ENCODE measurements around the gene GTF2IRD1. TPM values are rescaled to one million over a fixed set of nuclear protein-coding genes. Genes with fewer than 3 reads are reported as not detected.
"Not testable (repeated sequence)": the region's sequence is repeated elsewhere in the genome, so short reads cannot be mapped to it uniquely, and the experiment has no call there.

GTF2IRD1 gene
- total RNA-seq, 5 donors from 2014 or later (not counting 1 experiment from before 2014, with no cell fraction given): 1.2 to 6.9 (median 3.3) TPM

- no peak for ATAC-seq (replicated peaks in 1 of 4)
- H3K27ac Mint-ChIP-seq: no peak overlapping the region
- no peak overlapping the region for H3K4me3 Mint-ChIP-seq
- Histone ChIP-seq H3K4me3 (ENCODE audit: control insufficient read depth in 1 of 2, extremely low read depth in 1 of 2, low read length in 1 of 2) (no peak overlapping the region), H3K36me3 (ENCODE audit: control insufficient read depth in 2 of 2, extremely low read depth in 1 of 2, insufficient read depth in 1 of 2, low read length in 1 of 2) (no peaks in the 10 kb centered on the region), H3K27ac (ENCODE audit: low read length) (no peak overlapping the region), H3K4me1 (ENCODE audit: control insufficient read depth in 1 of 2, extremely low read depth in 1 of 2, insufficient read depth in 2 of 2, low read length in 2 of 2) (no peaks in the 10 kb centered on the region), H3K27me3 (replicated peaks in 1 of 2; ENCODE audit: control insufficient read depth in 2 of 2, extremely low read depth in 1 of 2, insufficient read depth in 2 of 2, low read length in 1 of 2) (peaks cover 0 to 7% of the 10 kb centered on the region in 2 experiments), H3K9me3 (no peaks in the 10 kb centered on the region)
- ChIA-PET CTCF (interaction anchor here in 1 of 2 donors (0.6 kb wide), 1 partner anchor 12 kb away, joined by 3 read pairs; no protein-coding TSS in a partner anchor), POLR2A (no interaction called here)
- no peaks in the 10 kb centered on the region for H3K4me1 Mint-ChIP-seq
- no peaks in the 10 kb centered on the region for H3K9me3 Mint-ChIP-seq
- no peak for DNase-seq
- 80% methylated on average over 3 of the region's 7 CpGs for WGBS (ENCODE audit: insufficient coverage)
- no peaks in the 10 kb centered on the region for H3K36me3 Mint-ChIP-seq
- no peaks in the 10 kb centered on the region for H3K27me3 Mint-ChIP-seq
Observed at GRCh38 chr7:74409571-74409970, 44.1 kb upstream of the GTF2IRD1 start.

- Mint-ChIP-seq H3K27me3 (no peaks in the 10 kb centered on the region), H3K4me1 (no peaks in the 10 kb centered on the region), H3K4me3 (no peak overlapping the region), H3K9me3 (no peaks in the 10 kb centered on the region), H3K36me3 (no peaks in the 10 kb centered on the region), H3K27ac (no peak overlapping the region)
- ChIA-PET POLR2A (no interaction called here), CTCF (no interaction called here)
- Histone ChIP-seq H3K27me3 (replicated peaks in 1 of 2; ENCODE audit: control insufficient read depth in 2 of 2, extremely low read depth in 1 of 2, insufficient read depth in 2 of 2, low read length in 1 of 2) (peaks cover 0 to 2% of the 10 kb centered on the region in 2 experiments), H3K4me1 (ENCODE audit: control insufficient read depth in 1 of 2, extremely low read depth in 1 of 2, insufficient read depth in 2 of 2, low read length in 2 of 2) (no peaks in the 10 kb centered on the region), H3K4me3 (ENCODE audit: control insufficient read depth in 1 of 2, extremely low read depth in 1 of 2, low read length in 1 of 2) (no peak overlapping the region), H3K9me3 (no peaks in the 10 kb centered on the region), H3K36me3 (ENCODE audit: control insufficient read depth in 2 of 2, extremely low read depth in 1 of 2, insufficient read depth in 1 of 2, low read length in 1 of 2) (no peaks in the 10 kb centered on the region), H3K27ac (ENCODE audit: low read length) (no peak overlapping the region)
- no peak for DNase-seq
- ATAC-seq (replicated peaks in 1 of 4): no peak
- 100% methylated on average over 1 of the region's 2 CpGs for WGBS (ENCODE audit: insufficient coverage)
Observed at GRCh38 chr7:74410772-74411171, 42.9 kb upstream of the GTF2IRD1 start.

- CTCF ChIA-PET: interaction anchor here in 1 of 2 donors (0.7 kb wide), 1 partner anchor 1531 kb away, joined by 8 read pairs; no protein-coding TSS in a partner anchor
Observed at GRCh38 chr7:74411571-74411970, 42.1 kb upstream of the GTF2IRD1 start.

GRCh38 chr7:74412056-74412455 lies 41.6 kb upstream of the GTF2IRD1 start:
- POLR2A ChIA-PET: no interaction called here
- H3K9me3 ChIP-seq: no peaks in the 10 kb centered on the region
- Mint-ChIP-seq H3K4me1 (no peaks in the 10 kb centered on the region), H3K27ac (no peak overlapping the region), H3K36me3 (no peaks in the 10 kb centered on the region), H3K9me3 (no peaks in the 10 kb centered on the region), H3K27me3 (no peaks in the 10 kb centered on the region), H3K4me3 (no peak overlapping the region)
- no peak overlapping the region for H3K27ac ChIP-seq (ENCODE audit: low read length)
- DNase-seq: no peak
- H3K36me3 ChIP-seq (ENCODE audit: control insufficient read depth in 2 of 2, extremely low read depth in 1 of 2, insufficient read depth in 1 of 2, low read length in 1 of 2): no peaks in the 10 kb centered on the region
- H3K4me3 ChIP-seq (ENCODE audit: control insufficient read depth in 1 of 2, extremely low read depth in 1 of 2, low read length in 1 of 2): no peak overlapping the region
- no CpG with 5 or more reads among the region's 4 CpGs for WGBS (ENCODE audit: insufficient coverage)
- H3K27me3 ChIP-seq (replicated peaks in 1 of 2; ENCODE audit: control insufficient read depth in 2 of 2, extremely low read depth in 1 of 2, insufficient read depth in 2 of 2, low read length in 1 of 2): peaks cover 0 to 2% of the 10 kb centered on the region in 2 experiments
- H3K4me1 ChIP-seq (ENCODE audit: control insufficient read depth in 1 of 2, extremely low read depth in 1 of 2, insufficient read depth in 2 of 2, low read length in 2 of 2): no peaks in the 10 kb centered on the region
- CTCF ChIA-PET: interaction anchor here in 1 of 2 donors (0.7 kb wide), 1 partner anchor 1530 kb away, joined by 8 read pairs; no protein-coding TSS in a partner anchor
- ATAC-seq (replicated peaks in 1 of 4): no peak

More at GRCh38 chr7:74411571-74411970, 42.1 kb upstream of the GTF2IRD1 start:
- ATAC-seq (replicated peaks in 1 of 4); H3K4me1 ChIP-seq (ENCODE audit: control insufficient read depth in 1 of 2, extremely low read depth in 1 of 2, insufficient read depth in 2 of 2, low read length in 2 of 2); H3K4me1 Mint-ChIP-seq; H3K36me3 Mint-ChIP-seq; H3K36me3 ChIP-seq (ENCODE audit: control insufficient read depth in 2 of 2, extremely low read depth in 1 of 2, insufficient read depth in 1 of 2, low read length in 1 of 2); DNase-seq; H3K4me3 Mint-ChIP-seq; H3K27me3 Mint-ChIP-seq; H3K27ac Mint-ChIP-seq; H3K9me3 Mint-ChIP-seq; POLR2A ChIA-PET; H3K9me3 ChIP-seq; H3K27me3 ChIP-seq (replicated peaks in 1 of 2; ENCODE audit: control insufficient read depth in 2 of 2, extremely low read depth in 1 of 2, insufficient read depth in 2 of 2, low read length in 1 of 2); H3K27ac ChIP-seq (ENCODE audit: low read length); H3K4me3 ChIP-seq (ENCODE audit: control insufficient read depth in 1 of 2, extremely low read depth in 1 of 2, low read length in 1 of 2): not testable (repeated sequence)
- WGBS (ENCODE audit: insufficient coverage): 59% methylated on average over 3 of the region's 5 CpGs

- H3K4me3 Mint-ChIP-seq: no peak overlapping the region
- no peaks in the 10 kb centered on the region for H3K27me3 Mint-ChIP-seq
- peaks cover 0 to 2% of the 10 kb centered on the region in 2 experiments for H3K27me3 ChIP-seq (replicated peaks in 1 of 2; ENCODE audit: control insufficient read depth in 2 of 2, extremely low read depth in 1 of 2, insufficient read depth in 2 of 2, low read length in 1 of 2)
- no peaks in the 10 kb centered on the region for H3K36me3 ChIP-seq (ENCODE audit: control insufficient read depth in 2 of 2, extremely low read depth in 1 of 2, insufficient read depth in 1 of 2, low read length in 1 of 2)
- H3K4me3 ChIP-seq (ENCODE audit: control insufficient read depth in 1 of 2, extremely low read depth in 1 of 2, low read length in 1 of 2): no peak overlapping the region
- DNase-seq (no peak), ATAC-seq (replicated peaks in 1 of 4) (no peak)
- no peaks in the 10 kb centered on the region for H3K9me3 Mint-ChIP-seq
- WGBS (ENCODE audit: insufficient coverage): 90% methylated on average over 2 of the region's 3 CpGs
- H3K9me3 ChIP-seq: no peaks in the 10 kb centered on the region
- peaks cover 0 to 2% (median 0%) of the 10 kb centered on the region in 3 donors for H3K4me1 Mint-ChIP-seq
- CTCF ChIA-PET: interaction anchor here in 1 of 2 donors (1.1 kb wide), 1 partner anchor 153 kb away, joined by 5 read pairs; no protein-coding TSS in a partner anchor
- H3K4me1 ChIP-seq (ENCODE audit: control insufficient read depth in 1 of 2, extremely low read depth in 1 of 2, insufficient read depth in 2 of 2, low read length in 2 of 2): no peaks in the 10 kb centered on the region
- no peak overlapping the region for H3K27ac Mint-ChIP-seq
- H3K36me3 Mint-ChIP-seq: no peaks in the 10 kb centered on the region
- H3K27ac ChIP-seq (ENCODE audit: low read length): no peak overlapping the region
- POLR2A ChIA-PET: no interaction called here
Observed at GRCh38 chr7:74412603-74413002, 41.1 kb upstream of the GTF2IRD1 start.

- H3K4me1 ChIP-seq (ENCODE audit: control insufficient read depth in 1 of 2, extremely low read depth in 1 of 2, insufficient read depth in 2 of 2, low read length in 2 of 2); H3K27ac Mint-ChIP-seq; H3K9me3 Mint-ChIP-seq; H3K27me3 ChIP-seq (replicated peaks in 1 of 2; ENCODE audit: control insufficient read depth in 2 of 2, extremely low read depth in 1 of 2, insufficient read depth in 2 of 2, low read length in 1 of 2); H3K27ac ChIP-seq (ENCODE audit: low read length); H3K36me3 Mint-ChIP-seq; H3K4me3 ChIP-seq (ENCODE audit: control insufficient read depth in 1 of 2, extremely low read depth in 1 of 2, low read length in 1 of 2); H3K36me3 ChIP-seq (ENCODE audit: control insufficient read depth in 2 of 2, extremely low read depth in 1 of 2, insufficient read depth in 1 of 2, low read length in 1 of 2); POLR2A ChIA-PET; H3K4me1 Mint-ChIP-seq; ATAC-seq (replicated peaks in 1 of 4); H3K27me3 Mint-ChIP-seq; H3K9me3 ChIP-seq; H3K4me3 Mint-ChIP-seq; DNase-seq: not testable (repeated sequence)
- WGBS (ENCODE audit: insufficient coverage): 91% methylated on average over 4 of the region's 7 CpGs
- CTCF ChIA-PET: interaction anchor here in 1 of 2 donors (0.6 kb wide), 1 partner anchor 310 kb away, joined by 3 read pairs; no protein-coding TSS in a partner anchor
Observed at GRCh38 chr7:74414595-74415333, 38.9 kb upstream of the GTF2IRD1 start.
